T-helper 2 cell treated with Interferon-gamma antibody and Interleukin-4, amounts not matched to agents 5 μg/mL and 100 μg/mL, for 36 hours (primary cell): ENCODE measurements around the gene CD274.

Experiments used
- DNase-seq: peaks from one replicate; pipeline ENCODE4 v3.0.0; 2021; ENCODE audit warnings: low spot score
- H3K27ac Mint-ChIP-seq: one replicate; pipeline ENCODE4 v1.8.0; 2021; ENCODE audit warnings: mild to moderate bottlenecking, mixed read lengths
- H3K27me3 Mint-ChIP-seq: one replicate; pipeline ENCODE4 v1.8.0; 2021; ENCODE audit warnings: low read depth, mixed read lengths
- H3K36me3 Mint-ChIP-seq: one replicate; pipeline ENCODE4 v1.8.0; 2021; ENCODE audit warnings: low read depth, mixed read lengths
- H3K4me1 Mint-ChIP-seq: one replicate; pipeline ENCODE4 v1.8.0; 2021; ENCODE audit warnings: low read depth, mixed read lengths
- H3K4me3 Mint-ChIP-seq: one replicate; pipeline ENCODE4 v1.8.0; 2022; ENCODE audit warnings: mild to moderate bottlenecking, moderate library complexity, mixed read lengths
- H3K9me3 Mint-ChIP-seq: one replicate; pipeline ENCODE4 v1.8.0; 2021; ENCODE audit warnings: mixed read lengths

The CD274 gene

DNA sequence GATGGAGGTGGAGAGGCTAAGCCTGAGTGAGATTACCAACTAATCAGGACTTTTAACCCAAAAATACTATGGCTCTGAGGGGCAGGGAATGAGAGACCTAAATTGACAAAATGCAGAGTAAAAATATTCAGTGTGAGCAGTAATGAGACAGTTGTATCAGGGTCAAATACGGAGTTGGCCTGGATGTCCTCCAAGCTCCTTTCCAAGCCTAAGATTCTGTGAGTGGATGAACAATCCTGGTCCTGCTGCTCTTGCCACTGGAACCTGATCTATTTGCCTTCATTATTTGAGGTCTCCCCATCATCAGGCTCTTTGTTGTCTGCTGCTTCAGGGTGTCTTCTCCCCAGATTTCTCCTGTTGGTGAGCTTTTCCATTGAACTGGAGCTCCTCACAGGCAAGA, 61.1 kb downstream of the CD274 start:
- no peaks in the 10 kb centered on the region for H3K27me3 Mint-ChIP-seq
- no peaks in the 10 kb centered on the region for H3K9me3 Mint-ChIP-seq
- peak overlapping the region; percentile 86 for H3K4me3 Mint-ChIP-seq
- DNase-seq: no peak
- H3K27ac Mint-ChIP-seq: peak overlapping the region; percentile 68
- peaks cover 53% of the 10 kb centered on the region for H3K4me1 Mint-ChIP-seq
- peaks cover 3% of the 10 kb centered on the region for H3K36me3 Mint-ChIP-seq

DNA sequence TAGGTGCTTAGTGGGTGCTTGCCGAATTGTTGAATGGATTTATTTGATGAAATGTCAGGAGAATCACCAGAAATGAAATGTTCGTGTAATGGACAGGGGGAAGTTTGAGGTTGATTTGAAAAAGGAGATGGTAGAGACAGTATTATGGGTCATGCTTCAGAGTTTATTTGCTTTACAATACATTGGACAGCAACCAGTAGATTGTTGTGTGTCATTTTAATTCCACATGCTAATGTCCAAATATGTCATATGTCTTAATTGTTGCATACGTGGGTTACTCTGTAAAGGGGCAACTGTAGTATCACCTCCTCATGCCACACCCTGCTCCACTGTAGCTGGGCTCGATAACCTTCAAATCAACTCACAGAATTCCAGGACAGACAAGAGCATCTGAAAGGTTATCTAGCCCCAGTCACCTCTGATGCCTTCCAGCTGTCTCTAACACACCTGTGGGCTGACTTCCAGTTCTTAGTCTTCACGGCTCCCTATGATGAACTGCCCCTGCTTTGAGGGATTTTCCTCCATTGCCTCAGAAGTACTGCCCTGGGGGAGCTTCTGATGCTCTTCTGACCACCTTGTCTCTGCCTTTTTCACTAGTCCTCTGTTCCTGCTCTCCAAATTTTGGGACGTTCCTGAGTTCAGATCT, 61.7 kb downstream of the CD274 start:
- no peak for DNase-seq
- Mint-ChIP-seq H3K4me1 (peaks cover 55% of the 10 kb centered on the region), H3K27ac (peak overlapping the region; percentile 68), H3K27me3 (no peaks in the 10 kb centered on the region), H3K9me3 (no peaks in the 10 kb centered on the region), H3K36me3 (peaks cover 4% of the 10 kb centered on the region), H3K4me3 (peak overlapping the region; percentile 86)

DNA sequence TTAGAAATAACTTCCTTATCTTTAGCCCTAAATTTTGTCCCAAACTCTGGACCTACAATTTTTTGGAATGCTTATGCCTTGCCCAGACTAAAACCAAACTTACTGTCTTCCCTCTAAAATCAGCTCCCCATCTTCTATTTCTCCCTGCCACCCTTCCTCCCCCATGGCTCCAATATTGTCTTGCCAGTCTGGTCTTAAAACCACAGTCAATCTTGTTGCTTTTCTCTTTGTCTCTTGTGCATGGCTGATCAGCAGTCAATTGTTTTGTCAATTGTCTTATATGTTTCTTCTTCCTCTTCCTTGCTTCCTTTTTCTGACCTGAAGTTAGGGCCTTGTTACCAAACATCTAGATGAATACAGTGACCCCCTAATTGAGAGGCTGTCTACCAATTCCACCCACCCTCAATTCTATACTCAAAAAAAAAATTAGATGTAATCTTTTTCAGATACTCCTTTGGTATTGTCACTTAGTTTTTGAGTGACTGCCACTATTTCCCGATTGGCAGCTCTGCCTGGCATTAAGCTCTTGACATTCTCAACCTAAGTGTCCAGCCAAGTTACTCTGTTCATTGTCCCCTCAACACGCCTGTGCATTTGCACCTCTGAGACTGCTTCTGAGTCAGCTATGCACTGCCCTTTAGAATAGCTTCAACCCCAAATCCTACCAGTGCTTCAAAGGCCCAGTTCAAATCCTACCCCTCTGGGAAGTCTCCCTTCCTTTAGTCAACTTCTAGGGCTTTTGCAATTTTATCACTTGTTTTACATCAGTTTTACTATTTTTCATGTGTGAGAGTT, 62.5 kb downstream of the CD274 start:
- no peak for DNase-seq
- Mint-ChIP-seq H3K4me3 (peak overlapping the region; percentile 86), H3K27ac (peak overlapping the region; percentile 67), H3K9me3 (no peaks in the 10 kb centered on the region), H3K4me1 (peaks cover 58% of the 10 kb centered on the region), H3K27me3 (no peaks in the 10 kb centered on the region), H3K36me3 (peaks cover 6% of the 10 kb centered on the region)

DNA sequence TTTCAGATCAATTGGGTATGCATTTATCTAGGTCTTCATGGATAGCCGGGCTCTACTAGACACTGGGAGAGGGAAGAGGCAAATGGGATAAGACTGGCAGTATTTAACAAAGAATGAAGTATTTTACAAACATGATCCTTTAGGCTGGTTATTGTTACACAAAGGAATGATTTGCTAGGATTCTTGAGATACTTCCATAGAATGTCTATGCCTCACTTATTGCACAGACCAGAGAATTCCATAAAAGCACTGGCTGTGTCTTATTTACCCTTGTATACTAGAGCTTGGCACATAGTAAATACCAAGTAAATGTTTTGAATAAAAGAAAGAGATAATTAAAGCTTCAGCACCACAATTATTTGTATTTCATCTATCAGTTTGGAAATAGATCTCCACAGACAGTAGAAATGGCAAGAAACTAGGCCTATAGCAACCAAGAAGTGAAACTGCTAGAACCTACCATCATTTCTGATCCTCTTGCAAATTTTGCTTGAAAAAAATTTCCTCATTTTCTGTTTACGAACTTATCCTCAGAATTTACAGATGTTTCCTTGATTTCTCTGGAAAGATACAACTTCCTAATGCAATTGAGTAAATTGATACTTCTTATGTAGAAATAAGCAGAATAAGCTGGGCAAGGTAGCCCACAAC, 63.7 kb downstream of the CD274 start:
- H3K4me3 Mint-ChIP-seq: no peak overlapping the region
- H3K36me3 Mint-ChIP-seq: peaks cover 6% of the 10 kb centered on the region
- H3K9me3 Mint-ChIP-seq: no peaks in the 10 kb centered on the region
- no peaks in the 10 kb centered on the region for H3K27me3 Mint-ChIP-seq
- no peak overlapping the region for H3K27ac Mint-ChIP-seq
- no peak for DNase-seq
- H3K4me1 Mint-ChIP-seq: peaks cover 58% of the 10 kb centered on the region

DNA sequence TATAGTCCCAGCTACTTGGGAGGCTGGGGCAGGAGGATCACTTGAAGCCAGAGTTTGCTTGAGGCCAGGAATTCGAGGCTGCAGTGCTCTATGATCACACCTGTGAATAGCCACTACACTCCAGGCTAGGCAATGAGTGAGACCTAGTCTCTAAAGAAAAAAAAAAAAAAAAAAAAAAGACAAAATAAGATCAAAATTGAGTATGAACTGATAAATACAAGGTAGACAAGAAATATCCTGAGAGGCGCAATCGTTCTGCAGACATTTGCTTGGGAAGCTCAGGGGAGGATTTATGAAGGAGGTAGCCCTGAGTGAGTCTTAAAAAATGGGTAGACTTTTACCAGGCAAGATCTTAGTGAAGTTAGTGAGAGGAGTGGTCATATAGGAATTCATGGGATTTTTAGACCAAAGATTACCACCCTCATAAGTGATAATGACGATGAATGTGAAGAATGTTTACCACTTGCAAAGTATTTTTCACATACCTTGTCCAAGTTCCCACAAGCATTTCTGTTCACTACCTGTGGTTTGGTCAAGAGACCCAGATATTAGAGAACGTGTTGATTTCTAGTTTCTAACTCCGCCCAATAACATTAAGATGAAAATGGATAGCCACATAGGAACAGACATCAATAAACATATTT, 64.4 kb downstream of the CD274 start:
- H3K9me3 Mint-ChIP-seq: no peaks in the 10 kb centered on the region
- no peak overlapping the region for H3K4me3 Mint-ChIP-seq
- DNase-seq: no peak
- peaks cover 6% of the 10 kb centered on the region for H3K36me3 Mint-ChIP-seq
- H3K27ac Mint-ChIP-seq: no peak overlapping the region
- H3K27me3 Mint-ChIP-seq: no peaks in the 10 kb centered on the region
- peaks cover 59% of the 10 kb centered on the region for H3K4me1 Mint-ChIP-seq

DNA sequence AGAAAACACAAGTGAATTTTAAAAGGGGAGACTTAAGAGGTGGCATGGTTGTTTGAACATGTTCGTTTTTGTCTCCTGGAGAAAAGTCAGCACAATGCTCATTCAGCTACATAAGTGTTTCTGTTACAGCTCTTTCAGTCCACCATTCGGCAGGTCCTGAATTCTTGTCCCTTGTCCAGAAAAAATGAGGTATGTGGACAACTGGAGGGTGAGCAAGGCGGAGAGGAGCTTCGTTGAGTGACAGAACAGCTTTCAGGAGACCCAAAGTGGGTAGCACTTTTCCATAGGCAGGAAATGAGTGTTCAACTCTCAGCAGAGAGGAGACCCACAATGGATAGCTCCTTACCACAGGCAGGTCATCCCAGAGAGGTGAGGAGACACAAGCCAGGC, 64.9 kb downstream of the CD274 start:
- no peak overlapping the region for H3K4me3 Mint-ChIP-seq
- H3K36me3 Mint-ChIP-seq: peaks cover 6% of the 10 kb centered on the region

DNA sequence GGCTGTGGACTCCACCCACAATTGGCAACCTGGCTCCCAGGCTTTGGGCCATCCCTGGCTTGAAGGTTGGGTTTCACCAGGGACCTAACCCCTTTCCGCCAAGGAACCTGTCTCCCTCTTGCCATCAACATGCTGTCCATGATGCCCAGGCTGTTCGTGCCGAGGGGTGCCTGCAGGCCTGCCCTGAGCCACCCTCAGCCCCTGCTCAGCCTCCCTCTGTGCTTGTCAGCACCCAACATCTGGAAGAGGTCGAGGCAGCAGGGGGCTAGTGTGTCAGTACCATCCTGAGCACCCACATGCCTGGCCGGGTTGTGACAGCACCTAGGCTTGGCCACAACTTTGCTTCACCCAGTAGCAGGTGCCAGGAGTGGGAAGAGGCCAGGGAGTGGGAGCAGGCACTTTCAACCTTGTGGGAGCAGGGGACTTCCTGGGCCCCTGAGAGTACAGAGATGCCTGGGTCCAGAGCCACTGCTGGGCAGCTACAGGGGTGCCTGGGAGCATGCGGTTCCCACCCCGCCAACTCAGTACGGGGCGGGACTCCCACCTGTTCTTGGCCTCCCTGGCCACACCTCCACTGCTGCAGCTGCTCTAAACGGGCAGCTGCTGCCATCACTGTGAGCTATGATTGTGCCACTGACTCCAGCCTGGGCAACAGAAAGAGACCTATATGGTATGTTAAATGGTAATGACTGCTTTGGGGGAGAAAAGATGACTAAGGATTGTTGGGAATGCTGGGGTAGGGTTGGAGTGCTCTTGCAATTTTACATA, 66.3 kb downstream of the CD274 start:
- Mint-ChIP-seq H3K9me3 (no peaks in the 10 kb centered on the region), H3K4me1 (peaks cover 42% of the 10 kb centered on the region), H3K27ac (no peak overlapping the region), H3K36me3 (peaks cover 8% of the 10 kb centered on the region), H3K4me3 (no peak overlapping the region), H3K27me3 (no peaks in the 10 kb centered on the region)
- no peak for DNase-seq

More for the DNA sequence above, 64.9 kb downstream of the CD274 start:
- peaks cover 54% of the 10 kb centered on the region for H3K4me1 Mint-ChIP-seq
- no peak for DNase-seq
- no peak overlapping the region for H3K27ac Mint-ChIP-seq
- H3K27me3 Mint-ChIP-seq: no peaks in the 10 kb centered on the region
- no peaks in the 10 kb centered on the region for H3K9me3 Mint-ChIP-seq

DNA sequence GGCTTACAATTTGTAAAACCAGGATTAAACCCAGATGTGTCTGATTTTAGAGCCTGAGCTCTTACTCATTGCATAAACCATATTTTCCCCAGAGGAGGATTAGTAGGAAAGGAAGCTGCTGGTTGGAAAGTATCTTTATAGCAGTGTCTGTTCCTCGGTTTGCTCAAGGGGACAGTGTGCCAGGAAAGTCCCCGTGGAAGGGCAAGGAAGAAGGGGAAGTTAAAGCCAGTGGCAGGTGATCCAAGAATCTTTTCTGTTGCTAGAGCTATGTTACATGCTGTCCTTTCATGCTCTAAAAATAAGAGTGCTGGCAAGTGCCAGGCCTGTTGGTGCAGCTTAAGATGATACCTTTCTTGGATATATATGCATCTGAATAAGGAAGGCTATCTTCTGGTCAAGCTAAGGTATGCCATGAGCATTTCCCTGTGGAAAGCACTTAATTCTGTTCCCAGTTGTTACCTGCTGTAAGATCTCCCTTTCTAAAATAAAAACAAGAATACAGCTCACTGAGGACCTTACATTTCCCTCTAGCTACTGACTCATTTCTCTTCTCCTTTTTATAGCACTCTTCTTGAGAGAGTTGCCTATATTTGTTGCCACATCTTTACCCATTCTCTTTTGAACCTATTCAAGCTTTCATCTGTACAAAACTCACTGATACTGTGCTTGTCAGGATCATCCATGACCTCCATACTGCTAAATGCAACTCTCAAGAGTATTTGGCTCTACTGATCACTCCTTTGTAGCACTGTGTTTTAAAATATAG, 68.0 kb downstream of the CD274 start:
- Mint-ChIP-seq H3K4me1 (peaks cover 26% of the 10 kb centered on the region), H3K4me3 (no peak overlapping the region), H3K9me3 (no peaks in the 10 kb centered on the region), H3K36me3 (peaks cover 9% of the 10 kb centered on the region), H3K27me3 (no peaks in the 10 kb centered on the region), H3K27ac (no peak overlapping the region)
- no peak for DNase-seq

DNA sequence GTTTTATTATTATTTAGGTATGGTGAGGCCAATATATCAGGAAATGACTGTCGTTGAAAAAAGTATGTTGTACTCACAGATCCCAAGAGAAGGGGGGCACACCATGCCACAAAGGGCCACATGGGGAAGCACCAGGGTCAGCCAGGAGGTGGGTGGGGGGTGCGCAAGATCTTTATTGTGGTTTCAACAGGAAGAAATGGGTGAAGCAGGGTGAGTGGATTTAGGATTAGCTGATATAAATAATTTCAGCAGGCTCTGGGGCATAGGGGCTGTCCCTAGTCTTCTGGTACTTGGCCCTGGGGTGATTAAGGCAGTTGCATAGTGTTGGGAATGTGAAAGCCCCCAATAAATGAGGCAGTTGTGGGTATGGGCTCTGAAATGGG, 68.6 kb downstream of the CD274 start:
- H3K4me1 Mint-ChIP-seq: peaks cover 22% of the 10 kb centered on the region
- no peaks in the 10 kb centered on the region for H3K27me3 Mint-ChIP-seq
- H3K27ac Mint-ChIP-seq: peak overlapping the region; percentile 60
- no peak overlapping the region for H3K4me3 Mint-ChIP-seq
- no peaks in the 10 kb centered on the region for H3K9me3 Mint-ChIP-seq
- peaks cover 11% of the 10 kb centered on the region for H3K36me3 Mint-ChIP-seq
- peak; percentile 30 for DNase-seq
